ENCODE measurements around the gene C10orf71.

The C10orf71 gene, protein sequence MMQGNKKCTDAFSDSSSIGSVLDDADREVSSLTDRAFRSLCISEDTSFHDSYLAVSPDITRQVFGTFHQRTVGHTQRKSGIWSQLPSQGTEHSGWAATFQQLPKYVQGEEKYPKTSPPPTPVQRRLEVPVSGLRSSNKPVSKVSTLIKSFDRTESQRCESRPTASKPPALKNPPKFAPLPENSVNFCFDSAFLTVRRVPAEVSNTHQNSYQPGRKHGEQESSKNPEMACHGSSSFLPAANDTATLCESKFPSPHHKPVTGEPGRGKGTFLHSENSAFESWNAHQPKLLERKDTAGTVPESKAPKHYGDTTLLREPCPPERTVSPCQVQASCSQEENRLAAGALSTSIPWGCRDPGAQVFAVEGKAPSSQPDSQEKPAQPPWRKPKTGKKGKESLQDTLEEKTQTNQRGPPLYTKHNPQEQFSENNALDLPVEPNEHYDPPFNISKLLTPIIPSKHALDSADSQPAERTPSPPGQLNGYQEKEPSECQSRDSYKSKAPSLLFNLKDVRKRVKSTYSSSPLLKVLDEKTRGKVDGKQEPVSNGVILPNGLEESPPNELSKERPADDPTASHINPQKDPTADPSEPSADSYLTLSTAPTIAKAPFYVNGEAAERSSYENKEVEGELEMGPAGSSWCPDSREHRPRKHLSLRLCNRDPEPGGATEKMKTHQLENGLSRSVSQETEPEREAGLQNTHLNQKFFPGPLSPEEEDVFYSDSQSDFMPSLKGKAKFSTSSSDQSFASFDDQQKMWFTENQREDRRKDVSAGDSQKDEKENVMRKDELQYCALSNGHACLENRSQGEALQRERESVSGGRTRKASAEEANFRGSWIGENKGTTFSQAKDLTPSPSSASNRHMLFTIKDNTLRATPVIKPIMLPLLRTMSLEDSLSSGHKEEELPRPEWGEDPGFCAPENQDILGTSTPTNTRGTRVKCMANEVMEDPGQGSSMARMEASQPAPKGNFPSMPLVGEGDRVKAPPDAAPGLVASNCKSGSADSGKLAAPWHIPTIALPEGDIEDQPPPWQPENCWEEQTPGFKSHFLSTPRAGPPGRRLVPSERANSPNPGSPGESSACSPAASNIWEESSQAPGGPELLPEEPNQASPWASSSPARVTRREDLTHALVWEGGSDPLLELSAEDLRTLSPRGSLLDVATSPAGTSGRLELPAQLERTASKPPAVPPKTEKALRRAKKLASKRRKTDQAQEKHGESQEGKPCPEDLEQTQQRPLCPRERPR (N-terminal part only)

GRCh38 chr10:49298983-49299815, at the start of gene C10orf71:
TSS of gene C10orf71 (plus strand) at chr10:49299170. CDS start at chr10:49322546, 23,376 bp downstream.
- no peak within 1 kb of the TSS for H3K4me3 ChIP-seq (ENCODE audit: low read depth, low read length)
- DNase-seq (ENCODE audit: low read depth) = no peak
- no peak for TF ChIP-seq CTCF (IDR thresholded peaks at IDR 0.05; ENCODE audit: insufficient read depth, low read depth, low read length, missing control alignments)

- no peak for TF ChIP-seq CTCF (IDR thresholded peaks at IDR 0.05; ENCODE audit: insufficient read depth, low read depth, low read length, missing control alignments)
- H3K4me3 ChIP-seq (ENCODE audit: low read depth, low read length) = no peak overlapping the region
- DNase-seq (ENCODE audit: low read depth) = no peak
These were observed 46.5 kb upstream of the C10orf71 start for GRCh38 chr10:49252313-49253034.

DNA sequence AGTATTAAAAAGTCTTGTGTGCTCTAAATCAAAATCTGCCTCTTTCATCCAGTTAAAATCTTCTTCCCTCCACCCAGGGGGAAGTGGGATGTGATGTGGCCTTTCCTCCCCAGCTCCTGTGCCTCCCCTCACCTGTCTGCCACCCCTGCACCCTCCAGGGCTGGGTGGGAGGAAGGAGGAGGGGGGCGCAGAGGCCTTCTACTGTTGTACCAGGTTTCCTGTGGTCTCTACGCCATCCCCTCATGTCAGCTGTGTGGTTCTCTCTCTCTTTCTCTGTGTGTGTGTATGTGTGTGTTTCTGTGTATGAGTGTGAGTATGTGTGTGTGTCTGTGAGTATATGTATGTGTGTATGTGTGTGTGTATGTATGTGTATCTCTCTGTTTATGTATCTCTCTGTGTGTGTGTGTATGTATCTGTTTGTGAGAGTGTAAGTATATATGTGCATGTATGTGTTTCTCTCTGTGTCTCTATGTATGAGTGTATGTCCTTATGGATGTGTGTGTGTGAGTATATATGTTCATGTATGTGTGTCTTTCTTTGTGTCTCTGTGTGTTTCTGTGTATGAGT, 45.5 kb upstream of the C10orf71 start:
- TF ChIP-seq CTCF (IDR thresholded peaks at IDR 0.05; ENCODE audit: insufficient read depth, low read depth, low read length, missing control alignments) = no peak
- no peak overlapping the region for H3K4me3 ChIP-seq (ENCODE audit: low read depth, low read length)
- no peak for DNase-seq (ENCODE audit: low read depth)

GRCh38 chr10:49254150-49254549, 44.8 kb upstream of the C10orf71 start:
- DNase-seq (ENCODE audit: low read depth) = no peak

More at GRCh38 chr10:49254150-49254549, 44.8 kb upstream of the C10orf71 start:
- no peak overlapping the region for H3K4me3 ChIP-seq (ENCODE audit: low read depth, low read length)
- no peak for TF ChIP-seq CTCF (IDR thresholded peaks at IDR 0.05; ENCODE audit: insufficient read depth, low read depth, low read length, missing control alignments)

All from GM12865 (cell line).